Stimulated activated CD4-positive, alpha-beta T cell treated with anti-CD3 and anti-CD28 coated beads, Interleukin-2, amount 100 ng/mL, for 4 hours (primary cell): ENCODE results near the gene PRSS57.

Experiments used
- DNase-seq: peaks from one replicate; pipeline ENCODE4 v3.0.0-alpha.2; 2020; ENCODE audit warnings: low read depth

The PRSS57 gene

GRCh38 chr19:638906-639252 lies 56.4 kb downstream of the PRSS57 start:
- no peak for DNase-seq
